Loucy (cell line): ENCODE measurements around the gene LRG1.

ENCODE experiments used
- CTCF ChIP-seq: fragments of 200-600 bp; sonication (generic); conservative IDR thresholded peaks from 2 replicates; pipeline ENCODE4 v1.5.1; 2014; ENCODE audit warnings: mild to moderate bottlenecking, antibody characterized with exemption, low read length
- EZH2phosphoT487 ChIP-seq: fragments of 200-600 bp; IDR thresholded peaks from 2 replicates; pipeline ENCODE4 v1.6.1; 2018; ENCODE audit warnings: antibody characterized with exemption, mild to moderate bottlenecking, moderate library complexity, borderline replicate concordance

GRCh38 chr19:4517451-4518057 is 22.3 kb downstream of the LRG1 start:
- TF ChIP-seq EZH2phosphoT487 (no peak), CTCF (no peak)
